Measurements from ENCODE around the gene EIF4E.
"Not testable (repeated sequence)": the region's sequence is repeated elsewhere in the genome, so short reads cannot be mapped to it uniquely, and the experiment has no call there.

The EIF4E gene

GRCh38 chr4:98928505-98929340 is at the start of gene EIF4E:
TSS of gene EIF4E (minus strand) at chr4:98929133. CDS start at chr4:98929112, 21 bp downstream.
- DNase-seq (ENCODE audit: low read depth) = peak; percentile 78

GRCh38 chr4:98977557-98977956 is 48.6 kb upstream of the EIF4E start:
- DNase-seq (ENCODE audit: low read depth) = no peak

GRCh38 chr4:98976716-98977115 is 47.8 kb upstream of the EIF4E start:
- no peak for DNase-seq (ENCODE audit: low read depth)

GRCh38 chr4:98969878-98970785 is 41.2 kb upstream of the EIF4E start:
- DNase-seq (ENCODE audit: low read depth) = no peak

GRCh38 chr4:98967786-98968329 is 38.9 kb upstream of the EIF4E start:
- no peak for DNase-seq (ENCODE audit: low read depth)

GRCh38 chr4:98966926-98967325 is 38.0 kb upstream of the EIF4E start:
- DNase-seq (ENCODE audit: low read depth) = no peak

GRCh38 chr4:98963538-98964433 is 34.9 kb upstream of the EIF4E start:
- DNase-seq (ENCODE audit: low read depth) = no peak

GRCh38 chr4:98961770-98962169 is 32.8 kb upstream of the EIF4E start:
- DNase-seq (ENCODE audit: low read depth) = no peak

- DNase-seq (ENCODE audit: low read depth) = no peak
Observed at GRCh38 chr4:98959411-98959810, 30.5 kb upstream of the EIF4E start.

GRCh38 chr4:98958065-98958464 is 29.1 kb upstream of the EIF4E start:
- DNase-seq (ENCODE audit: low read depth) = no peak

GRCh38 chr4:98955229-98955628 is 26.3 kb upstream of the EIF4E start:
- no peak for DNase-seq (ENCODE audit: low read depth)

GRCh38 chr4:98951710-98952109 is 22.8 kb upstream of the EIF4E start:
- DNase-seq (ENCODE audit: low read depth) = no peak

GRCh38 chr4:98950925-98951324 is 22.0 kb upstream of the EIF4E start:
- DNase-seq (ENCODE audit: low read depth) = no peak

GRCh38 chr4:98946359-98946758 is 17.4 kb upstream of the EIF4E start:
- DNase-seq (ENCODE audit: low read depth) = no peak

- no peak for DNase-seq (ENCODE audit: low read depth)
Observed at GRCh38 chr4:98945297-98945850, 16.4 kb upstream of the EIF4E start.

- DNase-seq (ENCODE audit: low read depth) = no peak
Observed at GRCh38 chr4:98939892-98940298, 11.0 kb upstream of the EIF4E start.

GRCh38 chr4:98939438-98939837 is 10.5 kb upstream of the EIF4E start:
- no peak for DNase-seq (ENCODE audit: low read depth)

- DNase-seq (ENCODE audit: low read depth) = no peak
Observed at GRCh38 chr4:98937986-98938720, 9.2 kb upstream of the EIF4E start.

- DNase-seq (ENCODE audit: low read depth) = no peak
Observed at GRCh38 chr4:98935633-98936032, 6.7 kb upstream of the EIF4E start.

GRCh38 chr4:98934851-98935250 is 5.9 kb upstream of the EIF4E start:
- not testable (repeated sequence) for DNase-seq (ENCODE audit: low read depth)

GRCh38 chr4:98932539-98932938 is 3.6 kb upstream of the EIF4E start:
- no peak for DNase-seq (ENCODE audit: low read depth)
